ENCODE data around the gene CACNA1C.
A peak's percentile ranks its signal among the peaks of the same experiment; 100 is the strongest.
"Not testable (repeated sequence)": the region's sequence is repeated elsewhere in the genome, so short reads cannot be mapped to it uniquely, and the experiment has no call there.

CACNA1C gene

DNA sequence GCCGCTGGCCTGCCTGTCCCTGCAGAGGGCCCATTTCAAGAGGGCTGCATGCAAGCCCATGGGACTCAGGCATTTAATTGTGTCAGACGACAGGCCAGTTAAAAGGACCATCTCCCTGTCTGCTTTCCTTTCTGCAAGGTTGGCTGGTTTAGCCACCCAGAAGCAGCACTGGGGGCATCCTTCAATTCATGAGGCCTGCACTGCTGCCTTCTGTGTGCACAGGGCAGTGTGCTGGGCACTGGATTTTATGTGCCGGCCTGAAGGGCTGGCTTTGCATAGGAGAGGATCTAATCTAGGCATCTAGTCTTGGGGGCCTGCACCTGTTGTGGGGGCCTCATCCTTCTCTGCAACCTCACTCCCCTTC, 627.9 kb downstream of the CACNA1C start:
- H3K4me3 ChIP-seq (ENCODE audit: low read depth, low read length) = no peak overlapping the region
- TF ChIP-seq, protein P1, sequence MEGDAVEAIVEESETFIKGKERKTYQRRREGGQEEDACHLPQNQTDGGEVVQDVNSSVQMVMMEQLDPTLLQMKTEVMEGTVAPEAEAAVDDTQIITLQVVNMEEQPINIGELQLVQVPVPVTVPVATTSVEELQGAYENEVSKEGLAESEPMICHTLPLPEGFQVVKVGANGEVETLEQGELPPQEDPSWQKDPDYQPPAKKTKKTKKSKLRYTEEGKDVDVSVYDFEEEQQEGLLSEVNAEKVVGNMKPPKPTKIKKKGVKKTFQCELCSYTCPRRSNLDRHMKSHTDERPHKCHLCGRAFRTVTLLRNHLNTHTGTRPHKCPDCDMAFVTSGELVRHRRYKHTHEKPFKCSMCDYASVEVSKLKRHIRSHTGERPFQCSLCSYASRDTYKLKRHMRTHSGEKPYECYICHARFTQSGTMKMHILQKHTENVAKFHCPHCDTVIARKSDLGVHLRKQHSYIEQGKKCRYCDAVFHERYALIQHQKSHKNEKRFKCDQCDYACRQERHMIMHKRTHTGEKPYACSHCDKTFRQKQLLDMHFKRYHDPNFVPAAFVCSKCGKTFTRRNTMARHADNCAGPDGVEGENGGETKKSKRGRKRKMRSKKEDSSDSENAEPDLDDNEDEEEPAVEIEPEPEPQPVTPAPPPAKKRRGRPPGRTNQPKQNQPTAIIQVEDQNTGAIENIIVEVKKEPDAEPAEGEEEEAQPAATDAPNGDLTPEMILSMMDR (IDR thresholded peaks at IDR 0.05; ENCODE audit: low read depth, low read length) = no peak

DNA sequence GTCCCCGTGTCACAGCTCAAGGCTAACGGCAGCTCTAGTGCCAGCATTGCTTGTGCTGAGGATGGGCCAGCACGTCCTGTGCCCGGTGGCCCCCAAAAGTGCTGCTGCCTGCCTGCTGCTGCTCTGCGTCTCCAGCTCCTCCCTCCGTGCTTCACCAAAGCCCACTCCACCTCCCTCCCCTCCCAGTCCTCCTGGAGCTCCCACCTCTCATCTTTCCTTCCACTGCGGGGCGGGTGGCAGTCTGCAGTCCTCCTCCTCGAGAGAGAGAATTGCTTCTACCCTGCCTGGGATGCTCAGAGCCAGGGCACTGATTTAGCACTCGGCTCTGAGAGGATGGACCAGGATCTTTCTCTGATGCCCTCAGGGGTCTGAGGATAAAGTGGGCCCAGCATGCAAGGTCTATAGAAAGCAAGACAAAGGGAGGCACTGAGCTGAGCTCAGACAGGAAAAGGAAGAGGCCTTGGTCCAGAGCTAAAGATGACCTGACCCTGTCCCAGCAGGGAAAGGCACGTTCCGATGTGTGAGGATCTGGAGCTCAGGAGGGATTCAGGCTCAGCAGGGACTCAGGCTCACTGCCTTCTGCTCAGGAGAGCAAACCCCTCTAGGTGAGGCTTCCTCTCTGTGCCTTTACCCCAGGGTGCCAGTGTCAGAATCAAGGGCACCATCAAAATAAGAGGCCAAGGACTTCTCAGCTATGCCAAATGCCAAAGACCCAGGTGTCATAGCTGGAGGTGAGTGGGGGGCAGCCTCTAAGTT, 628.8 kb downstream of the CACNA1C start:
- TF ChIP-seq, protein P1 (IDR thresholded peaks at IDR 0.05; ENCODE audit: low read depth, low read length) = no peak

DNA sequence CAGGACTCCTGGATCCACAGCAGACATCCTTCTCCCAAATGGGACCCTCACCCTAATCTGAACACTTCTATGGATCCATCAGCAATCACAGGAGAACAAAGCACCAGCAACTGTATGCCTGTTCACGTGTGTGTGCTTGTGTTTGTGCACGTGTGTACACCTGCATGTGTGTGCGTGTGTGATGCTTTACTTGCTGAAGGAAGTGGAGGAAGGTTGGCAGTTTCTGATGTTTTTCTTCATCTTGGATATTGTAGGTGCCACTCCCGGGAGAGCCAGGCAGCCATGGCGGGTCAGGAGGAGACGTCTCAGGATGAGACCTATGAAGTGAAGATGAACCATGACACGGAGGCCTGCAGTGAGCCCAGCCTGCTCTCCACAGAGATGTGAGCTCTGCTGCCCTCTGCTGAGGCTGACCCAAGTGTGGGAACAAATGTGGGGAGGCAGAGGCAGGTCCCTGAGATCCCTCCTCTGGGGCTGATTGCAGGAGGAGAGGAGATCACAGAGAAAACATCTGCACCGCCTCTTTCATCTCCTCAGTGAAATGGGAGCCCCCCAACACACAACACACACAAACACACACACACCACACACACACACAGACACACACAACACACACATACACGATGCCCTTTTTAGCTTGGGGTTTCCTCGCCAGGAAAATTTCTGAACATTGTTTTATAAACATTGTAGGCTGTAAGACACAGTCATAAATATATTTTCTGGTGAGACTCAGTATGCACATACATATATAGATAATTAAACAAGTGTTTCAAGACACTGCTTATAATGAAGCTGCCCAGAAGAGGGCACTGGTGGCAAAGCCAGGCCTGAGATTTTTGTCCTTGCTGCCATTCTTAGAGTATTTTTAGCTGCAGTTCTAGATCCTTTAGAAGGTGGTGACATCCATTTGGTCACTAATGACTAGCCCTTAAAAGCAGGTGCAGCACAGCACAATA, 629.8 kb downstream of the CACNA1C start:
- TF ChIP-seq, protein P1 (IDR thresholded peaks at IDR 0.05; ENCODE audit: low read depth, low read length) = peak; percentile 17; the same call in 1 of the 2 replicates
- H3K4me3 ChIP-seq (ENCODE audit: low read depth, low read length) = no peak overlapping the region

More for the DNA sequence above, 628.8 kb downstream of the CACNA1C start:
- no peak overlapping the region for H3K4me3 ChIP-seq (ENCODE audit: low read depth, low read length)

DNA sequence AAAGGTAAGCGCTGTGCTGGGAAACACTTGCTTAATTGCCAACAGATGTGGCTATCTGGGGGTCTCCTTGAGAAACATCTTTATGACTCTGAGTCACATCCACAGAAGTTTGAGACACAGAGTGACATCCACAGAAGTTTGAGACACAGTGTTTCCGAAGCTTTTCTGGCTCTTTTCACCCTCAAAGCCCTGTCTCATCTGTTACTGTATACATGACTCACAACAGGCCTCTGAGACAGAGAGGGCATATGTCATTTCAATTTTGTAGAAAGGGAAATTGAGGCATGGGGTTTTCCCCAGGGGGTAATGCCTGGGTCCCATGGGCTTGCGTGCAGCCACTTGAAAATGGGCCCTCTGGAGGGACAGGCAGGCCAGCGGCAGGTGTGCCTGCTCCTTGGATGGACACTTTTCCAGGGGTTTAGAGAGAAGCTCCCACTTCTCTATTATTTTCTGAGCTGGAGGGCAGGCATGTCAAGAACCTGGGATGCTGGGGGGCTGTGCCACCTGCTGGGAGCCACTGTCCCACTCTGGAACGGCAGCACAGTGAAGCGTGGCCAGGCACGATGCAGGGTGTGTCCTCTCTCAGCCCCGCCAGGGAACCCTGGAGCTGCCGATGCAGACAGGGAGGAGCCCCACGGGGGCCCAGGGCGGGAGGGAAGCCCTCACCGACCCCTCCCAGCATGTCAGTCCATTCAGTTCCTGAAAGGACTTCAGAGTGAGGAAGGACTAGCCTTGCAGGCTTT, 630.7 kb downstream of the CACNA1C start:
- TF ChIP-seq, protein P1 (IDR thresholded peaks at IDR 0.05; ENCODE audit: low read depth, low read length) = no peak
- no peak overlapping the region for H3K4me3 ChIP-seq (ENCODE audit: low read depth, low read length)

DNA sequence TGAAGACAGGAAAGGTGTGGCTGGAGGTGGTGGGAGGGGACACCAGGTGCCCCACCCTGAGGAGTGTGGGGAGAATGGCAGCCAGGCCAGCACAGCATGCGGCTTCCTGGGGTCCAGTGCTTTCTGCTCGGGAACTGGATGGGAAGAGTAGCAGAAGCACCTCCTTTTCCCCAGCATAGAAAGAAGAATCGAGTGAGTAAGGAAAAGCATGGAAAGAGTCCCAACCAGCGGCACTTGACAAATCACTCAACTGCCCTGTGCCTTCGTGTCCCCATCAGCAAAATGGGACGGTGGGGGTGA, 631.2 kb downstream of the CACNA1C start:
- H3K4me3 ChIP-seq (ENCODE audit: low read depth, low read length) = not testable (repeated sequence)

DNA sequence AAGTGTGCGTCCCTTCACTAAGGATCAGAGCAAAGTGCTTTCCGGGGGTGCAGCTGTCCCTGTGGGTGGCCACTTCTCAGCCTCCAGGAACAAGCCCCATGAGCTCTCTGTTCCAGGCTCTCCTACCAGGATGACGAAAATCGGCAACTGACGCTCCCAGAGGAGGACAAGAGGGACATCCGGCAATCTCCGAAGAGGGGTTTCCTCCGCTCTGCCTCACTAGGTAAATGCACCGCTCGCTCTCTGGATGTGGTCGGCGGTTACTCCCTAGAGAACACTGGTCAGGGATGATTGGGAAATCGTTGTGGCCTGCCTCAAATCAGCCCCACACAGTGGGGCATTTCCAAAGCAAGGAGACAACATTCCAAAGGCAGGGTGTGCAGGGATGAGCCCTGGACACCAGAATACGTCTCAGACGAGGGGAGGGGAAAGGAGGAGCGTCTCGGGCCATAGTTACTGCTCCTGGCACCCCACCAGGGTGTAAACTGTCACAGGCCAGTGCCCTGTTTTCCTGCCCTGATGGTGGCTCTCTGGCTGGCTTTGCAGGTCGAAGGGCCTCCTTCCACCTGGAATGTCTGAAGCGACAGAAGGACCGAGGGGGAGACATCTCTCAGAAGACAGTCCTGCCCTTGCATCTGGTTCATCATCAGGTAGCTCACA, 633.0 kb downstream of the CACNA1C start:
- not testable (repeated sequence) for H3K4me3 ChIP-seq (ENCODE audit: low read depth, low read length)

DNA sequence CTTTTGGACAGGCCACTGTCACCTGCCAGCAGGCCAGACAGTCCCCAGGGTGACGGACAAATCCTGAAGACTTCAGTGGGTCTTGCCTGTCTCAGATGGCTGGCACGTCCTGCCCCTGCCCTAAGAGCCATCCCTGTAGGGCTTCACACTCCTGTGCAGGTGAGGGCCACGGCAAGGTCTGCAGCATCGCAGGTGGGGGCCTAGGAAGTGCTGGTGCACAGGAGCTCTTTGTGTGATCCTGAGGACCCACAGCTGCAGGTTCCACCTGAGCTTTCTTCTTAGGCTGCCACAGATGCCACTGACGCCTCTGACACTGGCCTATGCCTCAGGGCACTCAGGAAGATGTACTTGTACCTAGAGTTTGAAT, 633.5 kb downstream of the CACNA1C start:
- TF ChIP-seq, protein P1 (IDR thresholded peaks at IDR 0.05; ENCODE audit: low read depth, low read length) = no peak
- H3K4me3 ChIP-seq (ENCODE audit: low read depth, low read length) = no peak overlapping the region

Data from WI38 (cell line).